Mammary epithelial cell (primary cell): Measurements from ENCODE around the gene TMTC1.

Source experiments
- EZH2 ChIP-seq: IDR thresholded peaks from 2 replicates; pipeline ENCODE4 v1.6.1; 2012; ENCODE audit warnings: low read length, inconsistent platforms, borderline replicate concordance
- TF ChIP-seq, protein P1 (sequence below), 2 donors: IDR thresholded peaks in 1 of 2; conservative IDR thresholded peaks in 1 of 2; 2 replicates each; pipeline ENCODE4 v1.5.1; 2011 to 2012; ENCODE audit warnings: inconsistent platforms in 2 of 2, low read length in 2 of 2, mild to moderate bottlenecking in 2 of 2, control low read depth in 1 of 2, low read depth in 1 of 2; ENCODE audit not compliant: insufficient read depth in 1 of 2; ENCODE audit errors: extremely low read depth in 1 of 2

GRCh38 chr12:29762637-29763300, 21.0 kb downstream of the TMTC1 start:
- no peak for TF ChIP-seq EZH2
- TF ChIP-seq, protein P1, sequence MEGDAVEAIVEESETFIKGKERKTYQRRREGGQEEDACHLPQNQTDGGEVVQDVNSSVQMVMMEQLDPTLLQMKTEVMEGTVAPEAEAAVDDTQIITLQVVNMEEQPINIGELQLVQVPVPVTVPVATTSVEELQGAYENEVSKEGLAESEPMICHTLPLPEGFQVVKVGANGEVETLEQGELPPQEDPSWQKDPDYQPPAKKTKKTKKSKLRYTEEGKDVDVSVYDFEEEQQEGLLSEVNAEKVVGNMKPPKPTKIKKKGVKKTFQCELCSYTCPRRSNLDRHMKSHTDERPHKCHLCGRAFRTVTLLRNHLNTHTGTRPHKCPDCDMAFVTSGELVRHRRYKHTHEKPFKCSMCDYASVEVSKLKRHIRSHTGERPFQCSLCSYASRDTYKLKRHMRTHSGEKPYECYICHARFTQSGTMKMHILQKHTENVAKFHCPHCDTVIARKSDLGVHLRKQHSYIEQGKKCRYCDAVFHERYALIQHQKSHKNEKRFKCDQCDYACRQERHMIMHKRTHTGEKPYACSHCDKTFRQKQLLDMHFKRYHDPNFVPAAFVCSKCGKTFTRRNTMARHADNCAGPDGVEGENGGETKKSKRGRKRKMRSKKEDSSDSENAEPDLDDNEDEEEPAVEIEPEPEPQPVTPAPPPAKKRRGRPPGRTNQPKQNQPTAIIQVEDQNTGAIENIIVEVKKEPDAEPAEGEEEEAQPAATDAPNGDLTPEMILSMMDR (conservative IDR thresholded peaks at IDR 0.05 in 1 of 2, IDR thresholded peaks at IDR 0.05 in 1 of 2; ENCODE audit: extremely low read depth in 1 of 2, insufficient read depth in 1 of 2, low read depth in 1 of 2, low read length in 2 of 2) = no peak
